H9 (cell line): Measurements from ENCODE around the gene SDC3. TPM values are rescaled to one million over a fixed set of nuclear protein-coding genes. Genes with fewer than 3 reads are reported as not detected.

Experiments
- DNase-seq: peaks from one replicate; pipeline ENCODE4 v3.0.0-alpha.2; 2017
- H2AFZ ChIP-seq: one replicate; pipeline ENCODE4 v1.6.1; 2013; ENCODE audit warnings: mild to moderate bottlenecking, low read length, control low read depth, moderate library complexity
- H2AK5ac ChIP-seq: 2 replicates; pipeline ENCODE4 v1.6.1; 2013; ENCODE audit warnings: low read length, control low read depth, mixed read lengths; ENCODE audit not compliant: insufficient read length
- H2BK120ac ChIP-seq: one replicate; pipeline ENCODE4 v1.6.1; 2013; ENCODE audit warnings: low read depth, mild to moderate bottlenecking, low read length, control low read depth, inconsistent platforms; ENCODE audit not compliant: poor library complexity, severe bottlenecking
- H2BK12ac ChIP-seq: 2 replicates; pipeline ENCODE4 v1.6.1; 2013; ENCODE audit warnings: low read length, control low read depth, mixed read lengths, low read depth; ENCODE audit not compliant: insufficient read length
- H2BK15ac ChIP-seq: 2 replicates; pipeline ENCODE4 v1.6.1; 2013; ENCODE audit warnings: low read depth, low read length, control low read depth
- H2BK20ac ChIP-seq: one replicate; pipeline ENCODE4 v1.6.1; 2013; ENCODE audit warnings: low read depth, mild to moderate bottlenecking, low read length, control low read depth, inconsistent platforms; ENCODE audit not compliant: poor library complexity, severe bottlenecking
- H2BK5ac ChIP-seq: 2 replicates; pipeline ENCODE4 v1.6.1; 2013; ENCODE audit warnings: low read length, control low read depth, mixed read lengths; ENCODE audit not compliant: insufficient read length
- H3K14ac ChIP-seq: 2 replicates; pipeline ENCODE4 v1.6.1; 2013; ENCODE audit warnings: low read length, control low read depth; ENCODE audit not compliant: insufficient read depth
- H3K18ac ChIP-seq: 2 replicates; pipeline ENCODE4 v1.6.1; 2013; ENCODE audit warnings: low read depth, mild to moderate bottlenecking, mixed read lengths, low read length, control low read depth; ENCODE audit not compliant: insufficient read length
- H3K23ac ChIP-seq: 2 replicates; pipeline ENCODE4 v1.6.1; 2013; ENCODE audit warnings: low read length, control low read depth, mixed read lengths, low read depth; ENCODE audit not compliant: insufficient read length
- H3K23me2 ChIP-seq: 2 replicates; pipeline ENCODE4 v1.6.1; 2013; ENCODE audit warnings: low read depth, mild to moderate bottlenecking, mixed read lengths, low read length, control low read depth; ENCODE audit not compliant: insufficient read length, poor library complexity, severe bottlenecking
- H3K27ac ChIP-seq: 2 replicates; pipeline ENCODE4 v1.5.1; 2013; ENCODE audit warnings: low read length, control low read depth, mixed read lengths, low read depth; ENCODE audit not compliant: insufficient read length
- H3K27me3 ChIP-seq: 2 replicates; pipeline ENCODE4 v1.6.1; 2013; ENCODE audit warnings: low read length, control low read depth, inconsistent platforms; ENCODE audit not compliant: insufficient read depth
- H3K4ac ChIP-seq: 2 replicates; pipeline ENCODE4 v1.6.1; 2013; ENCODE audit warnings: low read depth, mild to moderate bottlenecking, control low read depth, inconsistent platforms, low read length, moderate library complexity
- H3K4me1 ChIP-seq: 2 replicates; pipeline ENCODE4 v1.6.1; 2013; ENCODE audit warnings: low read length, control low read depth, inconsistent platforms; ENCODE audit not compliant: insufficient read depth
- H3K4me2 ChIP-seq: 2 replicates; pipeline ENCODE4 v1.6.1; 2013; ENCODE audit warnings: low read length, control low read depth, mixed read lengths; ENCODE audit not compliant: insufficient read length, insufficient read depth
- H3K56ac ChIP-seq: 2 replicates; pipeline ENCODE4 v1.6.1; 2013; ENCODE audit warnings: low read depth, mild to moderate bottlenecking, mixed read lengths, low read length, control low read depth; ENCODE audit not compliant: insufficient read length
- H3K79me1 ChIP-seq: 2 replicates; pipeline ENCODE4 v1.6.1; 2013; ENCODE audit warnings: low read depth, mild to moderate bottlenecking, moderate library complexity, low read length, control low read depth, inconsistent platforms; ENCODE audit not compliant: insufficient read depth, poor library complexity, severe bottlenecking
- H3K79me2 ChIP-seq: 2 replicates; pipeline ENCODE4 v1.6.1; 2013; ENCODE audit warnings: low read length, control low read depth, inconsistent platforms; ENCODE audit not compliant: insufficient read depth
- H3K9ac ChIP-seq: 2 replicates; pipeline ENCODE4 v1.6.1; 2013; ENCODE audit warnings: low read length, control low read depth, mixed read lengths; ENCODE audit not compliant: insufficient read length; ENCODE audit errors: extremely low read depth
- H3K9me3 ChIP-seq: one replicate; pipeline ENCODE4 v1.6.1; 2013; ENCODE audit warnings: low read depth, low read length, inconsistent platforms; ENCODE audit not compliant: control insufficient read depth
- H3T11ph ChIP-seq: one replicate; pipeline ENCODE4 v1.6.1; 2013; ENCODE audit warnings: mild to moderate bottlenecking, low read length, control low read depth, inconsistent platforms
- H4K20me1 ChIP-seq: one replicate; pipeline ENCODE4 v1.6.1; 2013; ENCODE audit not compliant: control insufficient read depth, insufficient read length, insufficient read depth
- H4K5ac ChIP-seq: 2 replicates; pipeline ENCODE4 v1.6.1; 2013; ENCODE audit warnings: low read depth, mild to moderate bottlenecking, mixed read lengths, low read length, control low read depth; ENCODE audit not compliant: insufficient read length
- H4K8ac ChIP-seq: replicated peaks from 2 replicates; pipeline ENCODE4 v1.6.1; 2013; ENCODE audit warnings: low read length, control low read depth, mixed read lengths, low read depth; ENCODE audit not compliant: insufficient read length
- H4K91ac ChIP-seq: 2 replicates; pipeline ENCODE4 v1.6.1; 2013; ENCODE audit warnings: low read depth, mild to moderate bottlenecking, moderate library complexity, mixed read lengths, low read length, control low read depth; ENCODE audit not compliant: insufficient read length
- H3K27ac Mint-ChIP-seq, 3 experiments: 2 replicates in 2 of 3; 3 replicates in 1 of 3; pipeline ENCODE4 v1.8.0; 2020 to 2021; ENCODE audit warnings: mixed read lengths in 3 of 3, mild to moderate bottlenecking in 1 of 3, moderate library complexity in 1 of 3
- H3K27me3 Mint-ChIP-seq: 2 replicates; pipeline ENCODE4 v1.8.0; 2021; ENCODE audit warnings: low read depth, mild to moderate bottlenecking, moderate library complexity, mixed read lengths
- H3K36me3 Mint-ChIP-seq, 3 experiments: 2 replicates in 2 of 3; 3 replicates in 1 of 3; pipeline ENCODE4 v1.8.0; 2020 to 2021; ENCODE audit warnings: low read depth in 3 of 3, mixed read lengths in 3 of 3; ENCODE audit not compliant: insufficient read depth in 1 of 3
- H3K4me1 Mint-ChIP-seq, 2 experiments: 2 replicates each; pipeline ENCODE4 v1.8.0; 2020; ENCODE audit warnings: mixed read lengths in 2 of 2
- H3K4me3 Mint-ChIP-seq, 2 experiments: 2 replicates in 1 of 2; 3 replicates in 1 of 2; pipeline ENCODE4 v1.8.0; 2020 to 2021; ENCODE audit warnings: mild to moderate bottlenecking in 2 of 2, mixed read lengths in 2 of 2, moderate library complexity in 1 of 2
- H3K9me3 Mint-ChIP-seq, 2 experiments: 2 replicates in 1 of 2; 3 replicates in 1 of 2; pipeline ENCODE4 v1.8.0; 2020; ENCODE audit warnings: mild to moderate bottlenecking in 2 of 2, mixed read lengths in 2 of 2, moderate library complexity in 1 of 2
- CTCF ChIP-seq: fragments of 200-600 bp; sonication (generic); conservative IDR thresholded peaks from 3 replicates; pipeline ENCODE4 v1.8.0; 2021; ENCODE audit warnings: antibody characterized with exemption, mild to moderate bottlenecking
- WGBS: extraction: QIAGEN DNeasy Blood & Tissue Kit; methylation state at CpG from one replicate; pipeline ENCODE4 v1.1.7; 2013; ENCODE audit warnings: missing lambda C conversion rate, low lambda C conversion rate, mixed read lengths; ENCODE audit not compliant: insufficient read length; ENCODE audit errors: extremely low coverage; 5-methylcytosine and 5-hydroxymethylcytosine counted together
- total RNA-seq: library from RNA; stranded (reverse); gene quantifications from 2 replicates; pipeline ENCODE4 v1.2.1, GENCODE V29; 2021

Gene SDC3
- total RNA-seq, 1 experiment from 2014 or later: 25.9 TPM

- no peak overlapping the region for H2BK20ac ChIP-seq
- no peak overlapping the region for H3K23ac ChIP-seq
- H3K9me3 ChIP-seq: no peaks in the 10 kb centered on the region
- H3K23me2 ChIP-seq: no peaks in the 10 kb centered on the region
- no CpG with 5 or more reads among the region's 4 CpGs for WGBS
- H4K91ac ChIP-seq: no peak overlapping the region
- no peaks in the 10 kb centered on the region for H3K9me3 Mint-ChIP-seq
- no peak overlapping the region for H3K4me2 ChIP-seq
- no peak overlapping the region for H2BK12ac ChIP-seq
- no peak overlapping the region for H2AK5ac ChIP-seq
- H3K9ac ChIP-seq: no peak overlapping the region
- no peaks in the 10 kb centered on the region for H3K4me1 Mint-ChIP-seq
- H4K5ac ChIP-seq: no peak overlapping the region
- H4K8ac ChIP-seq: no peak overlapping the region
- peaks cover 33 to 84% (median 82%) of the 10 kb centered on the region in 3 experiments; a peak in 6 of 7 replicates for H3K36me3 Mint-ChIP-seq
- H3K14ac ChIP-seq: no peak overlapping the region
- H3K4ac ChIP-seq: no peak overlapping the region
- H3K27me3 ChIP-seq: no peaks in the 10 kb centered on the region
- no peak overlapping the region for H3K18ac ChIP-seq
- H3K79me2 ChIP-seq: 0 out of 2 replicates have a peak, but pooled peaks cover 1% of the 10 kb centered on the region
- no peak overlapping the region for H2BK5ac ChIP-seq
- TF ChIP-seq CTCF: no peak
- peak overlapping the region in 2 of 3 experiments; percentile 1 to 26; a peak in 1 of 7 replicates for H3K27ac Mint-ChIP-seq
- no peaks in the 10 kb centered on the region for H4K20me1 ChIP-seq
- DNase-seq: no peak
- peaks cover 6% of the 10 kb centered on the region for H3K79me1 ChIP-seq
- H2BK120ac ChIP-seq: no peak overlapping the region
- H3K27me3 Mint-ChIP-seq: no peaks in the 10 kb centered on the region
- no peak overlapping the region for H3T11ph ChIP-seq
- no peak overlapping the region for H2BK15ac ChIP-seq
- H3K56ac ChIP-seq: no peak overlapping the region
- no peaks in the 10 kb centered on the region for H3K4me1 ChIP-seq
- no peak overlapping the region for H3K4me3 Mint-ChIP-seq
- H3K27ac ChIP-seq: no peak overlapping the region
- H2AFZ ChIP-seq: no peak overlapping the region
Observed at GRCh38 chr1:30957560-30958222, 49.1 kb upstream of the SDC3 start.
